SH-SY5Y (cell line): ENCODE results near the gene RHOV.

Experiments used
- GATA2 ChIP-seq: IDR thresholded peaks from 2 replicates; pipeline ENCODE4 v1.6.1; 2011; ENCODE audit warnings: mild to moderate bottlenecking, low read depth, low read length
- GATA3 ChIP-seq: IDR thresholded peaks from 2 replicates; pipeline ENCODE4 v1.6.1; 2011; ENCODE audit warnings: low read depth, mild to moderate bottlenecking, low read length, moderate library complexity

GRCh38 chr15:40918799-40919392 lies 44.9 kb upstream of the RHOV start:
- TF ChIP-seq GATA3 (no peak), GATA2 (no peak)
